Neural crest cell (in vitro differentiated cells): ENCODE results near the gene BTBD8. TPM values are rescaled to one million over a fixed set of nuclear protein-coding genes. Genes with fewer than 3 reads are reported as not detected.
"Not testable (repeated sequence)": the region's sequence is repeated elsewhere in the genome, so short reads cannot be mapped to it uniquely, and the experiment has no call there.

ENCODE experiments used
- DNase-seq: peaks from one replicate; pipeline ENCODE4 v3.0.0; 2021; ENCODE audit warnings: low read depth, mixed read lengths, low spot score
- H3K27ac Mint-ChIP-seq: one replicate; pipeline ENCODE4 v1.8.0; 2021; ENCODE audit warnings: mild to moderate bottlenecking, mixed read lengths; ENCODE audit not compliant: unreplicated experiment
- H3K27me3 Mint-ChIP-seq: 2 replicates; pipeline ENCODE4 v1.8.0; 2021; ENCODE audit warnings: low read depth, mild to moderate bottlenecking, mixed read lengths
- H3K36me3 Mint-ChIP-seq: 2 replicates; pipeline ENCODE4 v1.8.0; 2021; ENCODE audit warnings: low read depth, mild to moderate bottlenecking, mixed read lengths
- H3K4me1 Mint-ChIP-seq: 2 replicates; pipeline ENCODE4 v1.8.0; 2021; ENCODE audit warnings: mixed read lengths
- H3K4me3 Mint-ChIP-seq: one replicate; pipeline ENCODE4 v1.8.0; 2021; ENCODE audit warnings: mild to moderate bottlenecking, mixed read lengths
- H3K9me3 Mint-ChIP-seq: 2 replicates; pipeline ENCODE4 v1.8.0; 2021; ENCODE audit warnings: mixed read lengths
- CTCF ChIP-seq: fragments of 200-600 bp; sonication (generic); conservative IDR thresholded peaks from 2 replicates; pipeline ENCODE4 v1.5.0; 2021; ENCODE audit warnings: antibody characterized with exemption, mild to moderate bottlenecking
- total RNA-seq: library from RNA; stranded (reverse); gene quantifications from 2 replicates; pipeline ENCODE4 v1.2.1, GENCODE V29; 2021

BTBD8 gene
- total RNA-seq, 1 donor from 2014 or later: 2.4 TPM

DNA sequence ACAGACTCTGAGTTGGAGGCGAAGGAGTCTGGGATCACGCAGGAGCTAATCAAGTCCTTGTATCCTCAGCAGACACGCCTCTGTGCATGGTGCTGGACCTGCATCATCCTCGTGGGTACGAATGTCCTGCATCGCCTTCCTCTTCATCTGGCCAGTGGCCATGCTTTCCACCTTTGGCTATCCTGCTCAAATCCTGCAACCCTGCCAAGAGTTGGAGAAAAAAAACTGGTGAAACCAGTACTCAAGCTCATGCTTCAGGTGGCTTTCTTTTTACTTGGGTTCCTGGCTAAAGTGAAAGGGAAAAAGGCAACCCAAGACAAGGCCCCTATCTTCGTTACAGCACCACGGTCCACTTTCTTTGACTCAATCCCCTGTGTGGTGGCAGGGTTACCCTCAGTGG, 13.8 kb upstream of the BTBD8 start:
- H3K4me1 Mint-ChIP-seq: no peaks in the 10 kb centered on the region
- H3K27ac Mint-ChIP-seq: no peak overlapping the region
- DNase-seq: no peak

GRCh38 chr1:92070892-92071291, 9.3 kb upstream of the BTBD8 start:
- H3K4me3 Mint-ChIP-seq: no peak overlapping the region
- no peaks in the 10 kb centered on the region for H3K36me3 Mint-ChIP-seq
- H3K27me3 Mint-ChIP-seq: peaks cover 3% of the 10 kb centered on the region
- H3K27ac Mint-ChIP-seq: no peak overlapping the region
- no peak for DNase-seq
- no peaks in the 10 kb centered on the region for H3K4me1 Mint-ChIP-seq
- no peak for TF ChIP-seq CTCF
- no peaks in the 10 kb centered on the region for H3K9me3 Mint-ChIP-seq

More for the DNA sequence above, 13.8 kb upstream of the BTBD8 start:
- Mint-ChIP-seq H3K4me3 (no peak overlapping the region), H3K27me3 (no peaks in the 10 kb centered on the region), H3K36me3 (no peaks in the 10 kb centered on the region), H3K9me3 (no peaks in the 10 kb centered on the region)
- no peak for TF ChIP-seq CTCF

- not testable (repeated sequence) for H3K9me3 Mint-ChIP-seq, H3K27me3 Mint-ChIP-seq, DNase-seq, H3K4me3 Mint-ChIP-seq, H3K4me1 Mint-ChIP-seq, H3K36me3 Mint-ChIP-seq
- peak overlapping the region; percentile 53 for H3K27ac Mint-ChIP-seq
Observed at GRCh38 chr1:92074446-92074845, 5.7 kb upstream of the BTBD8 start.

DNA sequence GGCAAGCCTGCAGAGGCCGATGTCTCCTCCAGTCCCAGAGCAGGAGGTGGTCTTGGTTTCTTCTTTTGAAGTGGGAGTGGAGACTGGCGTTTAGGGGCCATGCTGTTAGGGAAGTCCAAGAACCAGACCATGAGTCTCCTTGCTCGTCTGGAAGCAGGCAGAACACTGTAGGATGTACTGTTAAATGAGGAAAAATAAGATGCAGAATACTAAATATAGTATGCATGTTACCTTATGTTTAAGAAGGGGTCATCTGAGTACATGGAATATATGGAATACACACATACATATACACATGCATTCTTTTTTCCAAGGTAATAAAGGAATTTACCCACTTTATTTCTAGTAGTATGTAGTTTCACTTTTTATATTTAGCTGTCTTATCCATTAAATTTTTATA, 4.8 kb upstream of the BTBD8 start, which contains the start of gene SETSIP:
Gene SETSIP (minus strand): TSS at position 101 of the 400 bp plus-strand sequence. CDS start 0 bp downstream, at position 101.
- peak within 1 kb of the TSS; percentile 53 for H3K27ac Mint-ChIP-seq
- peaks cover 6% of the 10 kb centered on the region for H3K4me1 Mint-ChIP-seq
- no peak for DNase-seq
- H3K27me3 Mint-ChIP-seq: peaks cover 3% of the 10 kb centered on the region
- no peaks in the 10 kb centered on the region for H3K36me3 Mint-ChIP-seq
- no peaks in the 10 kb centered on the region for H3K9me3 Mint-ChIP-seq
- H3K4me3 Mint-ChIP-seq: no peak within 1 kb of the TSS
- no peak for TF ChIP-seq CTCF

GRCh38 chr1:92076363-92076762, 3.8 kb upstream of the BTBD8 start:
- no peak for TF ChIP-seq CTCF
- no peaks in the 10 kb centered on the region for H3K9me3 Mint-ChIP-seq
- peaks cover 3% of the 10 kb centered on the region for H3K27me3 Mint-ChIP-seq
- no peaks in the 10 kb centered on the region for H3K36me3 Mint-ChIP-seq
- no peak for DNase-seq
- no peak overlapping the region for H3K27ac Mint-ChIP-seq
- H3K4me3 Mint-ChIP-seq: no peak overlapping the region
- peaks cover 6% of the 10 kb centered on the region for H3K4me1 Mint-ChIP-seq

DNA sequence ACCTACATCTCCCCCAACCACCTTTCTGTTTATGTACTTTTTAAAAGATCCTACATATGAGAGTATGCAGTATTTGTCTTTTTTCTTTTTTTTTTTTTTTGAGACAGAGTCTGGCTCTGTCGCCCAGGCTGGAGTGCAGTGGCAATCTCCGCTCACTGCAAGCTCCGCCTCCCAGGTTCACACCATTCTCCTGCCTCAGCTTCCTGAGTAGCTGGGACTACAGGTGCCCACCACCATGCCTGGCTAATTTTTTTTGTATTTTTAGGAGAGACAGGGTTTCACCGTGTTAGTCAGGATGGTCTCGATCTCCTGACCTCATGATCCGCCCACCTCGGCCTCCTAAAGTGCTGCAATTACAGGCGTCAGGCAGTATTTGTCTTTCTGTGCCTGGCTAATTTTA, 2.1 kb upstream of the BTBD8 start:
- not testable (repeated sequence) for H3K27ac Mint-ChIP-seq, H3K4me1 Mint-ChIP-seq, H3K4me3 Mint-ChIP-seq, H3K36me3 Mint-ChIP-seq, H3K27me3 Mint-ChIP-seq, H3K9me3 Mint-ChIP-seq, DNase-seq

DNA sequence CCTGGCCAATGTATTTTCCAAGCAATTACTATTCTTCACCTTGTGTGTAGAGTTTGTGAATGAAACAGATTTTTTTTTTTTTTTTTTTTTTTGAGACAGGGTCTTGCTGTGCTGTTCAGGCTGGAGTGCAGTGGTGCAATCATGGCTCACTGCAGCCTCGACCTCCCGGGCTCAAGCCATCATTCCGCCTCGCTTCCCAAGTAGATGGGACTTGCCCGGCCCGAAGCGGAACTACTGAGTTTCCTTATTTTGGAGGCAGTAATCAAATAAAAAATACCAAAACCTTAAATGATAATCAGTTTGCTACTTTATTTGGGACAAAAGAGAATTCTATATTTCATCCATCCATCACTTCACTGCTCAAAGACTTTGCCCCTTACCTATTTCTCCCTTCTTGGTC, 704 bp upstream of the BTBD8 start:
- H3K4me1 Mint-ChIP-seq: peaks cover 6% of the 10 kb centered on the region
- H3K9me3 Mint-ChIP-seq: peaks cover 7% of the 10 kb centered on the region
- H3K4me3 Mint-ChIP-seq: peak overlapping the region; percentile 98
- no peak for DNase-seq
- H3K27me3 Mint-ChIP-seq: peaks cover 2% of the 10 kb centered on the region
- peaks cover 6% of the 10 kb centered on the region for H3K36me3 Mint-ChIP-seq
- TF ChIP-seq CTCF: no peak
- H3K27ac Mint-ChIP-seq: no peak overlapping the region
